ACC112 (cell line): ENCODE measurements around the gene ASZ1.
A peak's percentile ranks its signal among the peaks of the same experiment; 100 is the strongest.

Experiments used
- H2AFZ ChIP-seq: fragments of 200-600 bp; sonication (generic); one replicate; pipeline ENCODE4 v1.6.0; 2017; ENCODE audit warnings: antibody characterized with exemption, low read length; ENCODE audit not compliant: unreplicated experiment
- H3K27ac ChIP-seq: fragments of 200-600 bp; sonication (generic); 2 replicates; pipeline ENCODE4 v1.5.1; 2014; ENCODE audit warnings: low read depth, mild to moderate bottlenecking, antibody characterized with exemption, low read length, moderate library complexity
- H3K27me3 ChIP-seq: fragments of 200-600 bp; sonication (generic); 2 replicates; pipeline ENCODE4 v1.6.1; 2014; ENCODE audit warnings: mild to moderate bottlenecking, antibody characterized with exemption, low read length, moderate library complexity, mixed read lengths; ENCODE audit not compliant: insufficient read depth
- H3K36me3 ChIP-seq: fragments of 200-600 bp; sonication (generic); 2 replicates; pipeline ENCODE4 v1.6.1; 2016; ENCODE audit warnings: mild to moderate bottlenecking, antibody characterized with exemption, low read length, moderate library complexity, mixed read lengths; ENCODE audit not compliant: insufficient read depth
- H3K4me1 ChIP-seq: fragments of 200-600 bp; sonication (generic); one replicate; pipeline ENCODE4 v1.6.1; 2016; ENCODE audit warnings: low read length, mixed read lengths; ENCODE audit not compliant: insufficient read depth, unreplicated experiment, control insufficient read depth
- H3K4me3 ChIP-seq: fragments of 200-600 bp; sonication (generic); 2 replicates; pipeline ENCODE4 v1.5.1; 2014; ENCODE audit warnings: mild to moderate bottlenecking, low read depth, low read length
- H3K79me2 ChIP-seq: fragments of 200-600 bp; sonication (generic); one replicate; pipeline ENCODE4 v1.6.0; 2016; ENCODE audit warnings: low read length; ENCODE audit not compliant: control insufficient read depth, unreplicated experiment, insufficient read depth

Gene ASZ1

DNA sequence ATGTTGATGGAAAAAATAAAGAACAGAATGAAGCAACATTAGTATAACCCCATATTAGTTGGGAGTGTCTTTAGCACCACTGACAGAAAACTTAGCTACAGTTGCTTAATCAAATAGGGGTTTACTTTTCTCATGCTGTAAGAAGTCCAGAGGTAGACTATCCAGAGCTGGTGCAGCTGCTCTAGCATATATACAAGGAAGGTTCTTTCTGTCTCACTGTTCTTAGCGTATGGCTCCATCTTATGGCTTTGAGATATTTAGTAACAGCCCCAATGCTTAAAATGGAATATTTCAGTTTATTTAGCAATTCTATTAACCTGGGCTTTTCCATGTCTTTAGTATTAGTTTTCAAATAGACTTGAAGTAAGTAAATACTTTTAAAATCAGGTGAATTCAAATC is 89.3 kb downstream of the ASZ1 start:
- Histone ChIP-seq H3K4me3 (no peak overlapping the region), H3K36me3 (no peaks in the 10 kb centered on the region), H3K27ac (no peak overlapping the region), H3K27me3 (no peaks in the 10 kb centered on the region), H2AFZ (no peak overlapping the region), H3K4me1 (no peaks in the 10 kb centered on the region), H3K79me2 (no peaks in the 10 kb centered on the region)

DNA sequence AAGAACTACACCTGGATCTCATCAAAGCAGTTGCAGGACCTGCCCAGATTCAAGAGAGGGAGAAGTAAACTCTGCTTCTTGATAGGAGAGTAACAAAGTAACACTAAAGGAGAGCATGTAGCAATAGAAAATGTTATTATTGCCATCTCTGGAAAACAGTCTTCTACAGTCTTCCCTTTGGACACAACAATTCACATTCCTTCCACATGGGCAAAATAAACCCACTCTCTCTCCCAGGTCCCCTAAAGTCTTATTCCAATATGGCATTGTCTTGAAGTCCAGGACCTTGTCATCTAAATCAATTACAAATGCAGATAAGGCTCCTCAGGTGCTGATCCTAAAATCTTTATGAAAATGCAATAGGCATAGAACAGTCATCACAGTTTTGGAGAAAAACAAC is 94.1 kb downstream of the ASZ1 start:
- H3K36me3 ChIP-seq: no peaks in the 10 kb centered on the region
- H3K79me2 ChIP-seq: no peaks in the 10 kb centered on the region
- H3K4me3 ChIP-seq: no peak overlapping the region
- H2AFZ ChIP-seq: no peak overlapping the region
- 0 out of 2 replicates have a peak, but pooled peaks cover 5% of the 10 kb centered on the region for H3K27me3 ChIP-seq
- no peak overlapping the region for H3K27ac ChIP-seq
- H3K4me1 ChIP-seq: no peaks in the 10 kb centered on the region

DNA sequence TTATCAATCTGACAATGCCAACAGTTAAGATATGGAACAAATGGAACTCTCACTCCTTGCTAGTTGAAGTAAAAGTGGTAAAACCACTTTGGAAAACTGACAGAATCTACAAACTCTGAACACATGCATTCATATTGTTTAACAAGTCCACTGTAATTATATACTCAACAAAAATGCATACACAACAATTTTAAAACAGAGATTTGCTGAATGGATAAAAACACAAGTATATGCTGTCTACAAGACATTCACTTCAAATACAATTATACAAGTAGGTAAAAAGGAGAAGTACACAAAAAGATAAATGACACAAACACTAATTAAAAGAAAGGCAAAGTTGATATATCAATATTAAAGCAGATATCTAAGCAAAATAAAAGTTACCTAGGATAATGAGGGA is 95.3 kb downstream of the ASZ1 start:
- Histone ChIP-seq H3K4me3 (no peak overlapping the region), H3K79me2 (no peaks in the 10 kb centered on the region), H2AFZ (no peak overlapping the region), H3K4me1 (no peaks in the 10 kb centered on the region), H3K27ac (no peak overlapping the region), H3K27me3 (0 out of 2 replicates have a peak, but pooled peaks cover 11% of the 10 kb centered on the region), H3K36me3 (no peaks in the 10 kb centered on the region)

DNA sequence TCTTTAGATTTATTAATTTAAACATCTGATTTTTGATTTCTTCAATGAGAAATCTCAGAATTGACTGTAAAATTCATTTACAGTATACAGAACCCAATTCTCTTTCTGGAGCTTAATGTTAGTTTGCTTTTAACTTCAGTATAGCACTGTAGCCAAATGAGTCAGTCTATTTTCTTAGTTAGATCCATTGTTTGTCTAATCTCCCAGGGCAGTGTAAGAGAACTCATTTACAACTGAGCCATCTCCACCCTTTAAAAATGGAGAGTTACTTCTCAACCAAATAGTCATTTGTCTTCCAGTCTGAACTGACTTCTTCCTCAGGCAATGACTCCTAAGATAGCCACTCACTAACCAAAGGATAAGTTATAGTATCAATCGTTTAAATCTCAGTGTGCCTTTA is 101.5 kb downstream of the ASZ1 start:
- peaks cover 54% of the 10 kb centered on the region for H3K27me3 ChIP-seq
- no peaks in the 10 kb centered on the region for H3K36me3 ChIP-seq
- H2AFZ ChIP-seq: no peak overlapping the region
- H3K27ac ChIP-seq: no peak overlapping the region
- no peak overlapping the region for H3K4me3 ChIP-seq
- H3K4me1 ChIP-seq: peaks cover 3% of the 10 kb centered on the region
- no peaks in the 10 kb centered on the region for H3K79me2 ChIP-seq

DNA sequence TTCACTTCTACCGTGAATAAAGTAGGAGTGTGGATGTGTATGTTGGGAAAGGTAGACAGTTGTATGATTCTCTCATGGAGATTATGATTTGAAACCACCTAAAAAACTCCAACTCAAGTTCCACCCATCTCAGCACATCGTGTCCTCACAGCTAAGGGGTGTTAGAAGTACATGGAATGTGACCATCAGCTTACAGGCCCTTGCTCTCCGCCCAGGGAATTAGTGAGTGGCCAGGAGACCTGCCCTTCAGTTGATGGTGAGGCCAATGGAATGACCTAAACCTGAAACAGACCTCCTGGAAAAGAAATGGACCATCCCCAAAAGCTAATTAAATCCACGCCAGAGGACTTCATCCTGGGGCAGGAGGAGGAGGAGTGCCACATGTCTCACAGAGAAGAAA is 102.3 kb downstream of the ASZ1 start:
- Histone ChIP-seq H3K4me1 (peaks cover 3% of the 10 kb centered on the region), H2AFZ (no peak overlapping the region), H3K36me3 (no peaks in the 10 kb centered on the region), H3K4me3 (peak overlapping the region; percentile 83; the same call in 1 of the 2 replicates), H3K27me3 (peaks cover 63% of the 10 kb centered on the region), H3K27ac (no peak overlapping the region), H3K79me2 (no peaks in the 10 kb centered on the region)

DNA sequence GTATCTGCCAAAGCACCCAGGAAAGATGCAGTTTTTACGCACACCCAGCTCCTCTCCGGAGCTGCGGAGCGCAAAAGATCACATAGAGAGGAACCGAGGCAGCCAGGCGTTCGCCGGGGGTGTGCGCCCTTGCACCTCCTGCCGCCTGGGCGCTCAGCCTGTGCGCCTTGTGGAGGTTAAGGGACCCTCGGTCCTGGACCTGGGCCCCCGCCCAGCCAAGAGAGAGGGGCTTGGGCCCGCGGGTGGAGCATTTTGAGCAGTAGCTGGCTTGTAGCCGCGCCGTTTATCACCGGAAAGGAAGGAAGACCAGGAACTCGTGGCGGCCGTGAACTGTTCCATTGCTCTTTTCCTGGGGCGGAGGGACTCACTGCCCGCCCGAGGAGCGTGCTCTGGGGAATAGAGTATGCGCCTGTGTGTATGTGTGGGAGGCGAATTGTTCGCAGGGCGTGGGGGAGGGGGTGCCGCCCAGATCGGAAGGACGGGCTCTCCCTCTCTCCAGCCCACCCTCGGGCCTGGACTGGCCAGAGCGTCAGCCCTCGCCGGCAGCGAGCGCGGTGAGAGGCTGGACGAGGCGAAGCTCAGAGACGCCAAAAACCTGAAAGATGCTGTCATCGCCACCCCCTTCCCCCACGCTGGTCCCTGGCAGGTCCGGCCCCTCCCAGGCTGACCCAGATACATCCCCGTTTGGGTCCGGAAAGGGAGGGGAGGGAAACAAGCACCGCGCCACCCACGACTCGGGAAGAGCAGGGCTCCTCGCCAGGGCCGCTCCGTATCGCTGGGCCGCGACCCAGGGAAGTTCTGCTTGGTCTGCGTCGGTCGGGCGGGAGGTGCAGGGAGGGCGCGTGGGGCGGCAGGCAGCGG is 103.2 kb downstream of the ASZ1 start:
- Histone ChIP-seq H2AFZ (peak overlapping the region; percentile 74), H3K79me2 (no peaks in the 10 kb centered on the region), H3K4me1 (peaks cover 3% of the 10 kb centered on the region), H3K4me3 (peak overlapping the region; percentile 83), H3K27me3 (peaks cover 67% of the 10 kb centered on the region), H3K36me3 (no peaks in the 10 kb centered on the region), H3K27ac (no peak overlapping the region)

DNA sequence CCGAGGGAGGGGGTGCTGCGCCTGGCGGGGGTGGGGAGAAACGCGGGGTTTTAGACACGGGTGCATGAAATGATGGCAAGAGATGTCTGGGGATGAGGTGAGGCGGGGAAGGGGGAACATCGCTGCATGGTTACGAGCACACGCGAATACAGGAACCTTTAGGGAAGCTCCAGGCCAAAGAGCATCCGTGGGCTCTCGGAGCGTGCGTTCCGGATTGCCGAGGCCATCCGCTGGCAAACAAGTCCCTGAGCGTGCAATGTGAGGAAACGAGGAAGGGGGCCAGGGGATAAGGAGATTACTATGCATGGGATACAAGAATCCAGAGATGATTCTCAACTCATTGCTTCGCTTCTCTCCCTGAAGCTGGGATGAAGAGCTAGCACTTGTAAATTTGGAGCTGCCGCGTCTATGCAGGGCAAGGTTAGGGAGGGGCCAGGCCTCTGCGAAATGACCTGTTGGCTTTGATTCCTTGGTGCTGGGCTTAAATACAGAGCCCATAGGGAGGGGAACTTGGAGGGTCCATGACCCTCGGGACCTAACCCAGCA is 103.9 kb downstream of the ASZ1 start:
- Histone ChIP-seq H3K36me3 (no peaks in the 10 kb centered on the region), H3K27ac (no peak overlapping the region), H2AFZ (no peak overlapping the region), H3K4me1 (peaks cover 3% of the 10 kb centered on the region), H3K4me3 (peak overlapping the region; percentile 83), H3K27me3 (peaks cover 73% of the 10 kb centered on the region), H3K79me2 (no peaks in the 10 kb centered on the region)

DNA sequence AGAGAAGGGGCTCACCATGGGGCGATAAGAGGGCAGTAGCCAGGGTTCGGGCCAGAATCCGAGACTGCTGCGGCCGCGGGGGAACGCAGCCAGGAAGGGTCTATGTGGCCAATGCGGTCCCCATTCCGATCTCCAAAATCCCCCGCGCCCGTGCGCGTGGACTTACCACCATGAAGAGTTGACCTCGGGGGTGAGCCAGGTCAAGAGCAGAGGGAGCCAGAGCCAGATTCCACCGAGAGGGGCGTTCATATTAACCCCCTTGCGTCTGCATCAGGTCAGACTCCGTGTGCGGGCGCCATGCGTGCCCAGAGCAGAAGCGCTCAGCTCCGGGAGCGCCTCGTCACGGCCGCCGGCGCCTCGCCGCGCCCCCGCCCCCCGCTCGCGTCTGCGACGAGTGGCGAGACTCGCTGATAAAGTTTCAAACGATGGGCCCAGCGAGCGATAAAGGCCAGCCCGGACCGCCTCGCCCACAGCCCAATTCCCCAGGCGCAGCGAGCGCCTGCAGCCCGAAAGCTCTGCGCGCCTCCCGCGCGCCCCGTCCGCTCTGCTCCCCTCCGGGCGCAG is 104.5 kb downstream of the ASZ1 start, which contains the start of gene WNT2:
Gene WNT2 (minus strand): TSS at position 318 of the 564 bp plus-strand sequence. CDS start 69 bp downstream, at position 249.
- Histone ChIP-seq H3K27ac (no peak within 1 kb of the TSS), H3K27me3 (peaks cover 76% of the 10 kb centered on the region), H3K4me1 (peaks cover 3% of the 10 kb centered on the region), H3K4me3 (peak within 1 kb of the TSS; percentile 83), H2AFZ (peak within 1 kb of the TSS; percentile 74), H3K79me2 (no peaks in the 10 kb centered on the region), H3K36me3 (no peaks in the 10 kb centered on the region)

DNA sequence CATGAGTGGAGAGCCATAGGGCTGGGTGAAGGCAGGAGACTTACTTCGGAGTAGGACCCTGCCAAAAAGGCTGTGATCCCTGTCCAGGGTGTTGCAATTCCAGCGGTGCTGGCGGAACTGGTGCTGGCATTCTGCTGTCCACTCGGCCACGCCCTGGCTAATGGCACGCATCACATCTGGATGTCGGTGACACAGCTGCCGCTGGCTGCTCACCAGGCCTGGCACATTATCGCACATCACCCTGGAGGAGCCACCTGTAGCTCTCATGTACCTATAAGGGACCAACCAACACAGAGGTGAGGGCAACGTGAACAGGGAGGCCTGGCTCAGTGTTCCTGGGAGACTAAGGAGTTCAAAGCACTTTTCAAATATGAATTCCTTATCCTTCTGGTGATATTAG is 106.8 kb downstream of the ASZ1 start:
- H3K27me3 ChIP-seq: peaks cover 66% of the 10 kb centered on the region
- no peak overlapping the region for H3K27ac ChIP-seq
- no peak overlapping the region for H3K4me3 ChIP-seq
- peaks cover 3% of the 10 kb centered on the region for H3K4me1 ChIP-seq
- no peak overlapping the region for H2AFZ ChIP-seq
- H3K79me2 ChIP-seq: no peaks in the 10 kb centered on the region
- no peaks in the 10 kb centered on the region for H3K36me3 ChIP-seq

DNA sequence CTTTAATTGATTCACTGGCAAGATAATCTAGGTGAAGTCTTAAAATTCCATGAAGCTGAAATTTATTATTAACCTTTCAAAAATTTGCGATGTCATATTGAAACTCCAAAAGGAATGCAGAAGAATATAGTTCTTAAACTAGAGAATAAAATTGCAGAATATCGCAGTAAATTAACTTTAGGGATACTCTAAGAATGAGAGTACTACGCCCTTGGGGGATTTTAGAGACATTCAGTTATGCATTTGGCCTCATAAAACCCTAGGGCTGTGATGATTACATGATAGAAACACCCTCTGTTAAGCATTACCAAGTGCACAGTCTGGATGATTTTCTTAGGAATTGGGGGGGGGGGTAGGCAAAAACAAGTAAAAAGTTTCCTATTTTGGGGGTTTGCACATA is 108.1 kb downstream of the ASZ1 start:
- H3K27me3 ChIP-seq: peaks cover 56% of the 10 kb centered on the region
- H2AFZ ChIP-seq: no peak overlapping the region
- no peaks in the 10 kb centered on the region for H3K79me2 ChIP-seq
- H3K27ac ChIP-seq: no peak overlapping the region
- H3K4me3 ChIP-seq: no peak overlapping the region
- H3K4me1 ChIP-seq: no peaks in the 10 kb centered on the region
- H3K36me3 ChIP-seq: no peaks in the 10 kb centered on the region
